Stimulated activated CD8-positive, alpha-beta memory T cell treated with anti-CD3 and anti-CD28 coated beads, Interleukin-2, amount 100 ng/mL, for 48 hours (primary cell): Measurements from ENCODE around the gene MYO5A.
"Not testable (repeated sequence)": the region's sequence is repeated elsewhere in the genome, so short reads cannot be mapped to it uniquely, and the experiment has no call there.

Experiments used
- DNase-seq, 2 donors: peaks; one replicate each; pipeline ENCODE4 v3.0.0-alpha.2; 2020; ENCODE audit warnings: low read depth in 2 of 2

MYO5A gene

GRCh38 chr15:52419494-52419893 is 109.2 kb downstream of the MYO5A start:
- no peak for DNase-seq

- no peak for DNase-seq
These were observed 110.7 kb downstream of the MYO5A start for GRCh38 chr15:52417957-52418356.

- DNase-seq, result no peak
These were observed 111.2 kb downstream of the MYO5A start for GRCh38 chr15:52417521-52417920.

- DNase-seq, result not testable (repeated sequence)
These were observed 112.1 kb downstream of the MYO5A start for GRCh38 chr15:52416566-52416965.

- no peak for DNase-seq
These were observed 113.1 kb downstream of the MYO5A start for GRCh38 chr15:52415628-52416027.

- no peak for DNase-seq
These were observed 113.7 kb downstream of the MYO5A start for GRCh38 chr15:52414936-52415335.

- no peak for DNase-seq
These were observed 119.9 kb downstream of the MYO5A start for GRCh38 chr15:52408823-52409222.

GRCh38 chr15:52407374-52407773 is 121.3 kb downstream of the MYO5A start:
- no peak for DNase-seq

- no peak for DNase-seq
These were observed 122.1 kb downstream of the MYO5A start for GRCh38 chr15:52406601-52407000.

- no peak for DNase-seq
These were observed 122.8 kb downstream of the MYO5A start for GRCh38 chr15:52405856-52406255.

- no peak for DNase-seq
These were observed 131.6 kb downstream of the MYO5A start for GRCh38 chr15:52397118-52397517.

- DNase-seq, result no peak
These were observed 134.6 kb downstream of the MYO5A start for GRCh38 chr15:52394118-52394517.

GRCh38 chr15:52392008-52392687 is 136.5 kb downstream of the MYO5A start:
- no peak for DNase-seq

- no peak for DNase-seq
These were observed 137.6 kb downstream of the MYO5A start for GRCh38 chr15:52391069-52391468.

GRCh38 chr15:52385670-52386069 is 143.0 kb downstream of the MYO5A start:
- no peak for DNase-seq

- no peak for DNase-seq
These were observed 145.5 kb downstream of the MYO5A start for GRCh38 chr15:52383100-52383588.

GRCh38 chr15:52382647-52383046 is 146.0 kb downstream of the MYO5A start:
- no peak for DNase-seq

- peak in 1 of 2 donors; percentile 5 for DNase-seq
These were observed 149.1 kb downstream of the MYO5A start for GRCh38 chr15:52379395-52380106.

- DNase-seq, result no peak
These were observed 149.8 kb downstream of the MYO5A start for GRCh38 chr15:52378746-52379394.

GRCh38 chr15:52370010-52370409 is 158.7 kb downstream of the MYO5A start:
- no peak for DNase-seq

GRCh38 chr15:52369455-52369854 is 159.2 kb downstream of the MYO5A start:
- no peak for DNase-seq

- no peak for DNase-seq
These were observed 159.7 kb downstream of the MYO5A start for GRCh38 chr15:52369030-52369429.

GRCh38 chr15:52368402-52368801 is 160.3 kb downstream of the MYO5A start:
- DNase-seq, result no peak
